Esophagus muscularis mucosa (tissue), 4 donors: ENCODE measurements around the gene CNST.

Source experiments
- EP300 ChIP-seq: sonication (generic); formaldehyde crosslinking; IDR thresholded peaks from one replicate; pipeline ENCODE4 v1.6.1; 2017; ENCODE audit warnings: antibody characterized with exemption
- POLR2A ChIP-seq: fragments of 450-650 bp; IDR thresholded peaks from one replicate; pipeline ENCODE4 v1.6.1; 2017; ENCODE audit warnings: antibody characterized with exemption, moderate library complexity, mild to moderate bottlenecking, low read depth
- POLR2AphosphoS5 ChIP-seq, 2 donors: sonication (generic); formaldehyde crosslinking; IDR thresholded peaks; one replicate each; pipeline ENCODE4 v1.6.1; 2017; ENCODE audit warnings: antibody characterized with exemption in 2 of 2
- TF ChIP-seq, protein P1 (sequence below), 3 experiments: fragments of 200-600 bp in 2 of 3; fragments of 450-650 bp in 1 of 3; sonication (generic) in 2 of 3; IDR thresholded peaks; one replicate each; pipeline ENCODE4 v1.5.1; 2017 to 2019; ENCODE audit warnings: antibody characterized with exemption in 3 of 3, mild to moderate bottlenecking in 2 of 3, moderate library complexity in 1 of 3

GRCh38 chr1:246709196-246709595 is 142.9 kb downstream of the CNST start:
- TF ChIP-seq, protein P1, sequence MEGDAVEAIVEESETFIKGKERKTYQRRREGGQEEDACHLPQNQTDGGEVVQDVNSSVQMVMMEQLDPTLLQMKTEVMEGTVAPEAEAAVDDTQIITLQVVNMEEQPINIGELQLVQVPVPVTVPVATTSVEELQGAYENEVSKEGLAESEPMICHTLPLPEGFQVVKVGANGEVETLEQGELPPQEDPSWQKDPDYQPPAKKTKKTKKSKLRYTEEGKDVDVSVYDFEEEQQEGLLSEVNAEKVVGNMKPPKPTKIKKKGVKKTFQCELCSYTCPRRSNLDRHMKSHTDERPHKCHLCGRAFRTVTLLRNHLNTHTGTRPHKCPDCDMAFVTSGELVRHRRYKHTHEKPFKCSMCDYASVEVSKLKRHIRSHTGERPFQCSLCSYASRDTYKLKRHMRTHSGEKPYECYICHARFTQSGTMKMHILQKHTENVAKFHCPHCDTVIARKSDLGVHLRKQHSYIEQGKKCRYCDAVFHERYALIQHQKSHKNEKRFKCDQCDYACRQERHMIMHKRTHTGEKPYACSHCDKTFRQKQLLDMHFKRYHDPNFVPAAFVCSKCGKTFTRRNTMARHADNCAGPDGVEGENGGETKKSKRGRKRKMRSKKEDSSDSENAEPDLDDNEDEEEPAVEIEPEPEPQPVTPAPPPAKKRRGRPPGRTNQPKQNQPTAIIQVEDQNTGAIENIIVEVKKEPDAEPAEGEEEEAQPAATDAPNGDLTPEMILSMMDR (IDR thresholded peaks at IDR 0.05), result no peak
- TF ChIP-seq POLR2AphosphoS5 (IDR thresholded peaks at IDR 0.05) (no peak), POLR2A (no peak), EP300 (no peak)
